Liver (tissue), 3 donors: Measurements from ENCODE around the gene SLC38A10.

ENCODE experiments used
- ATF3 ChIP-seq: IDR thresholded peaks from 2 replicates; pipeline ENCODE4 v1.6.1; 2016; ENCODE audit warnings: antibody characterized with exemption
- EGR1 ChIP-seq, 2 donors: IDR thresholded peaks; 2 replicates each; pipeline ENCODE4 v1.6.1; 2016 to 2018; ENCODE audit warnings: antibody characterized with exemption in 2 of 2, low read depth in 2 of 2
- JUND ChIP-seq, 2 donors: IDR thresholded peaks; 2 replicates each; pipeline ENCODE4 v1.6.1; 2016; ENCODE audit warnings: antibody characterized with exemption in 2 of 2
- MAX ChIP-seq: IDR thresholded peaks from 2 replicates; pipeline ENCODE4 v1.6.1; 2016; ENCODE audit warnings: antibody characterized with exemption
- NR2F2 ChIP-seq: IDR thresholded peaks from 2 replicates; pipeline ENCODE4 v1.6.1; 2016; ENCODE audit warnings: antibody characterized with exemption
- RAD21 ChIP-seq, 2 donors: IDR thresholded peaks; 2 replicates each; pipeline ENCODE4 v1.6.1; 2016; ENCODE audit warnings: antibody characterized with exemption in 2 of 2, mild to moderate bottlenecking in 2 of 2
- SP1 ChIP-seq: IDR thresholded peaks from 2 replicates; pipeline ENCODE4 v1.6.1; 2018; ENCODE audit warnings: antibody characterized with exemption, mild to moderate bottlenecking
- TAF1 ChIP-seq: conservative IDR thresholded peaks from 2 replicates; pipeline ENCODE4 v1.6.1; 2016; ENCODE audit warnings: antibody characterized with exemption, mild to moderate bottlenecking
- YY1 ChIP-seq: IDR thresholded peaks from 2 replicates; pipeline ENCODE4 v1.6.1; 2016; ENCODE audit warnings: antibody characterized with exemption, mild to moderate bottlenecking
- TF ChIP-seq, protein P1 (sequence below): fragments of 150-350 bp; IDR thresholded peaks from 2 replicates; pipeline ENCODE4 v1.5.1; 2017; ENCODE audit warnings: improper control_type of control experiment, low read depth, low read length; ENCODE audit not compliant: missing input control
- donor health status: healthy.
- donor health status: healthy.

DNA sequence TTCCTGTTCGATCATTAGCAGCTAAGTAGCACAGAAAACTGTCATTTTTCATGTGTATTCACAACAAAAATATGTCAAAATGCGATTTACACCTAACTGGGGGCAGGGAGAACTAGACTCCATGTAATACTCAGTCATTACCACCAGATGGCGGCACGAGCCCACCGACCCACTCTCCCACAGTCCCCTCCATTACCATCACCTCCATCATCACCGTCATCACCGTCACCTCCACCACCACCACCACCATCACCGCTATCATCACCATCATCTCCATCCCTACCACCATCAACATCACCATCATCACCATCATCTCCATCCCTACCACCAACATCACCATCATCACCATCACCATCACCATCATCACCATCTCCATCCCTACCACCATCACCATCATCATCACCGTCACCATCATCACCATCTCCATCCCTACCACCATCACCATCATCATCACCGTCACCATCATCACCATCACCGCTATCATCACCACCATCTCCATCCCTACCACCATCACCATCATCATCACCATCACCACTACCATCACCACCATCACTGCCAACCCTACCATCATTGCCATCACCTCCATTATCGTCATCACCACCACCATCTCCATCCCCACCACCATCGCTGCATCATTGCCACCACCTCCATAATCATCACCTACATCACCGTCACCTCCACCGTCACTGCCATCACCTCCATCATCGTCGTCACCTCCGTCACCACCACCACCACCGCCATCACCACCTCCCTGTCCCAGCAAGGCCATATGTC is 41.6 kb downstream of the SLC38A10 start:
- no peak for TF ChIP-seq EGR1 (IDR thresholded peaks at IDR 0.05; ENCODE audit: low read depth in 2 of 2)
- TF ChIP-seq RAD21 (IDR thresholded peaks at IDR 0.05) = peak; percentile 80 to 94
- TF ChIP-seq, protein P1, sequence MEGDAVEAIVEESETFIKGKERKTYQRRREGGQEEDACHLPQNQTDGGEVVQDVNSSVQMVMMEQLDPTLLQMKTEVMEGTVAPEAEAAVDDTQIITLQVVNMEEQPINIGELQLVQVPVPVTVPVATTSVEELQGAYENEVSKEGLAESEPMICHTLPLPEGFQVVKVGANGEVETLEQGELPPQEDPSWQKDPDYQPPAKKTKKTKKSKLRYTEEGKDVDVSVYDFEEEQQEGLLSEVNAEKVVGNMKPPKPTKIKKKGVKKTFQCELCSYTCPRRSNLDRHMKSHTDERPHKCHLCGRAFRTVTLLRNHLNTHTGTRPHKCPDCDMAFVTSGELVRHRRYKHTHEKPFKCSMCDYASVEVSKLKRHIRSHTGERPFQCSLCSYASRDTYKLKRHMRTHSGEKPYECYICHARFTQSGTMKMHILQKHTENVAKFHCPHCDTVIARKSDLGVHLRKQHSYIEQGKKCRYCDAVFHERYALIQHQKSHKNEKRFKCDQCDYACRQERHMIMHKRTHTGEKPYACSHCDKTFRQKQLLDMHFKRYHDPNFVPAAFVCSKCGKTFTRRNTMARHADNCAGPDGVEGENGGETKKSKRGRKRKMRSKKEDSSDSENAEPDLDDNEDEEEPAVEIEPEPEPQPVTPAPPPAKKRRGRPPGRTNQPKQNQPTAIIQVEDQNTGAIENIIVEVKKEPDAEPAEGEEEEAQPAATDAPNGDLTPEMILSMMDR = peak; percentile 76
- no peak for TF ChIP-seq JUND (IDR thresholded peaks at IDR 0.05)
- no peak for TF ChIP-seq SP1
- no peak for TF ChIP-seq ATF3
- TF ChIP-seq MAX = no peak
- TF ChIP-seq YY1 = no peak
- TF ChIP-seq TAF1 = no peak
- no peak for TF ChIP-seq NR2F2
